ENCODE data around the gene CHN2.
A peak's percentile ranks its signal among the peaks of the same experiment; 100 is the strongest.

GRCh38 chr7:29285444-29285793, 90.8 kb downstream of the CHN2 start:
- TF ChIP-seq, protein P1, sequence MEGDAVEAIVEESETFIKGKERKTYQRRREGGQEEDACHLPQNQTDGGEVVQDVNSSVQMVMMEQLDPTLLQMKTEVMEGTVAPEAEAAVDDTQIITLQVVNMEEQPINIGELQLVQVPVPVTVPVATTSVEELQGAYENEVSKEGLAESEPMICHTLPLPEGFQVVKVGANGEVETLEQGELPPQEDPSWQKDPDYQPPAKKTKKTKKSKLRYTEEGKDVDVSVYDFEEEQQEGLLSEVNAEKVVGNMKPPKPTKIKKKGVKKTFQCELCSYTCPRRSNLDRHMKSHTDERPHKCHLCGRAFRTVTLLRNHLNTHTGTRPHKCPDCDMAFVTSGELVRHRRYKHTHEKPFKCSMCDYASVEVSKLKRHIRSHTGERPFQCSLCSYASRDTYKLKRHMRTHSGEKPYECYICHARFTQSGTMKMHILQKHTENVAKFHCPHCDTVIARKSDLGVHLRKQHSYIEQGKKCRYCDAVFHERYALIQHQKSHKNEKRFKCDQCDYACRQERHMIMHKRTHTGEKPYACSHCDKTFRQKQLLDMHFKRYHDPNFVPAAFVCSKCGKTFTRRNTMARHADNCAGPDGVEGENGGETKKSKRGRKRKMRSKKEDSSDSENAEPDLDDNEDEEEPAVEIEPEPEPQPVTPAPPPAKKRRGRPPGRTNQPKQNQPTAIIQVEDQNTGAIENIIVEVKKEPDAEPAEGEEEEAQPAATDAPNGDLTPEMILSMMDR (IDR thresholded peaks at IDR 0.05; ENCODE audit: low read depth, low read length), result no peak
- TF ChIP-seq POLR2A (IDR thresholded peaks at IDR 0.05; ENCODE audit: extremely low read depth, insufficient read length), result no peak
- TF ChIP-seq, protein P2, sequence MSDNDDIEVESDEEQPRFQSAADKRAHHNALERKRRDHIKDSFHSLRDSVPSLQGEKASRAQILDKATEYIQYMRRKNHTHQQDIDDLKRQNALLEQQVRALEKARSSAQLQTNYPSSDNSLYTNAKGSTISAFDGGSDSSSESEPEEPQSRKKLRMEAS (IDR thresholded peaks at IDR 0.05; ENCODE audit: low read depth, low read length), result peak; percentile 50; the same call in 1 of the 2 replicates
